Measurements from ENCODE around the gene NOTCH4. TPM values are rescaled to one million over a fixed set of nuclear protein-coding genes. Genes with fewer than 3 reads are reported as not detected.
A peak's percentile ranks its signal among the peaks of the same experiment; 100 is the strongest.

The NOTCH4 gene
- total RNA-seq, 1 donor from 2014 or later: 151 TPM

- no peaks in the 10 kb centered on the region for H3K9me3 Mint-ChIP-seq (ENCODE audit: unreplicated experiment)
- H3K27ac Mint-ChIP-seq (ENCODE audit: unreplicated experiment): no peak overlapping the region
- peak overlapping the region; percentile 76 for H3K4me3 Mint-ChIP-seq (ENCODE audit: unreplicated experiment)
- peaks cover 4% of the 10 kb centered on the region for H3K4me1 Mint-ChIP-seq (ENCODE audit: unreplicated experiment)
- DNase-seq (ENCODE audit: low spot score): no peak
- H3K36me3 Mint-ChIP-seq (ENCODE audit: low read depth, unreplicated experiment): peaks cover 53% of the 10 kb centered on the region
- TF ChIP-seq CTCF (IDR thresholded peaks at IDR 0.05; ENCODE audit: unreplicated experiment): no peak
- H3K27me3 Mint-ChIP-seq (ENCODE audit: unreplicated experiment): peaks cover 6% of the 10 kb centered on the region
These were observed 14.9 kb downstream of the NOTCH4 start for GRCh38 chr6:32208996-32209395.

GRCh38 chr6:32204268-32204715 lies 19.6 kb downstream of the NOTCH4 start:
- Mint-ChIP-seq H3K36me3 (ENCODE audit: low read depth, unreplicated experiment) (peaks cover 43% of the 10 kb centered on the region), H3K4me1 (ENCODE audit: unreplicated experiment) (peaks cover 6% of the 10 kb centered on the region), H3K27ac (ENCODE audit: unreplicated experiment) (peak overlapping the region; percentile 26), H3K9me3 (ENCODE audit: unreplicated experiment) (no peaks in the 10 kb centered on the region), H3K27me3 (ENCODE audit: unreplicated experiment) (peaks cover 2% of the 10 kb centered on the region), H3K4me3 (ENCODE audit: unreplicated experiment) (peak overlapping the region; percentile 12)
- no peak for DNase-seq (ENCODE audit: low spot score)
- TF ChIP-seq CTCF (IDR thresholded peaks at IDR 0.05; ENCODE audit: unreplicated experiment): no peak

GRCh38 chr6:32203426-32204267 lies 20.2 kb downstream of the NOTCH4 start:
- TF ChIP-seq CTCF (IDR thresholded peaks at IDR 0.05; ENCODE audit: unreplicated experiment): no peak
- H3K27ac Mint-ChIP-seq (ENCODE audit: unreplicated experiment): no peak overlapping the region
- peak overlapping the region; percentile 75 for H3K4me3 Mint-ChIP-seq (ENCODE audit: unreplicated experiment)

GRCh38 chr6:32202186-32202585 lies 21.7 kb downstream of the NOTCH4 start:
- H3K4me3 Mint-ChIP-seq (ENCODE audit: unreplicated experiment): no peak overlapping the region
- TF ChIP-seq CTCF (IDR thresholded peaks at IDR 0.05; ENCODE audit: unreplicated experiment): no peak
- no peaks in the 10 kb centered on the region for H3K9me3 Mint-ChIP-seq (ENCODE audit: unreplicated experiment)
- peaks cover 16% of the 10 kb centered on the region for H3K4me1 Mint-ChIP-seq (ENCODE audit: unreplicated experiment)
- H3K36me3 Mint-ChIP-seq (ENCODE audit: low read depth, unreplicated experiment): peaks cover 26% of the 10 kb centered on the region
- H3K27me3 Mint-ChIP-seq (ENCODE audit: unreplicated experiment): peaks cover 1% of the 10 kb centered on the region
- no peak for DNase-seq (ENCODE audit: low spot score)
- no peak overlapping the region for H3K27ac Mint-ChIP-seq (ENCODE audit: unreplicated experiment)

More at GRCh38 chr6:32203426-32204267, 20.2 kb downstream of the NOTCH4 start:
- no peak for DNase-seq (ENCODE audit: low spot score)
- Mint-ChIP-seq H3K9me3 (ENCODE audit: unreplicated experiment) (no peaks in the 10 kb centered on the region), H3K4me1 (ENCODE audit: unreplicated experiment) (peaks cover 8% of the 10 kb centered on the region), H3K27me3 (ENCODE audit: unreplicated experiment) (peaks cover 1% of the 10 kb centered on the region), H3K36me3 (ENCODE audit: low read depth, unreplicated experiment) (peaks cover 36% of the 10 kb centered on the region)
